CD4-positive, alpha-beta T cell (primary cell): ENCODE data around the gene KLHL2. TPM values are rescaled to one million over a fixed set of nuclear protein-coding genes. Genes with fewer than 3 reads are reported as not detected.

Experiments used
- ATAC-seq: fragments of 200-7000 bp; cut with Tn5 transposase; one replicate; pipeline ENCODE4 v1.10.0; 2022; ENCODE audit warnings: mild to moderate bottlenecking; ENCODE audit not compliant: poor library complexity
- CTCF ChIA-PET: fragments of 350-600 bp; sonication (Branson Sonifier 250); formaldehyde crosslinking; loops from one replicate; lab custom pipeline; 2021; ENCODE audit warnings: antibody characterized with exemption, inconsistent platforms; lab: Charles Lee
- POLR2A ChIA-PET: fragments of 350-600 bp; sonication (Branson Sonifier 250); formaldehyde crosslinking; loops from one replicate; lab custom pipeline; 2021; ENCODE audit warnings: antibody characterized with exemption, inconsistent platforms; lab: Charles Lee
- DNase-seq, 14 experiments: peaks; one replicate each; pipeline ENCODE4 v3.0.0-alpha.2; 2013 to 2020; ENCODE audit warnings: mixed read lengths in 2 of 14
- H3K27ac ChIP-seq, 2 donors: one replicate each; pipeline versions ENCODE4 v1.5.1 to v1.7.0; 2013; ENCODE audit warnings: low read length in 2 of 2, low read depth in 1 of 2, mild to moderate bottlenecking in 1 of 2
- H3K27me3 ChIP-seq, 2 experiments: 1 replicate in 1 of 2; 2 replicates in 1 of 2; pipeline versions ENCODE4 v1.6.1 to v1.7.0; 2013; ENCODE audit warnings: low read length in 2 of 2, control low read depth in 1 of 2, mild to moderate bottlenecking in 1 of 2, moderate library complexity in 1 of 2; ENCODE audit not compliant: insufficient read depth in 2 of 2, control insufficient read depth in 1 of 2
- H3K36me3 ChIP-seq: one replicate; pipeline ENCODE4 v1.6.1; 2013; ENCODE audit warnings: low read length, control low read depth; ENCODE audit not compliant: insufficient read depth
- H3K4me1 ChIP-seq: one replicate; pipeline ENCODE4 v1.6.1; 2013; ENCODE audit warnings: low read length, control low read depth; ENCODE audit not compliant: insufficient read depth
- H3K4me3 ChIP-seq: one replicate; pipeline ENCODE4 v1.5.1; 2013; ENCODE audit warnings: mild to moderate bottlenecking, low read length, moderate library complexity
- H3K9me3 ChIP-seq, 2 experiments: 1 replicate in 1 of 2; 2 replicates in 1 of 2; pipeline versions ENCODE4 v1.6.1 to v1.7.0; 2013; ENCODE audit warnings: low read length in 2 of 2, mild to moderate bottlenecking in 2 of 2, control low read depth in 1 of 2, moderate library complexity in 1 of 2; ENCODE audit not compliant: control insufficient read depth in 1 of 2, insufficient read depth in 1 of 2
- H3K27ac Mint-ChIP-seq: one replicate; pipeline ENCODE4 v1.8.0; 2020; ENCODE audit warnings: mixed read lengths
- H3K27me3 Mint-ChIP-seq: one replicate; pipeline ENCODE4 v1.8.0; 2021; ENCODE audit warnings: mixed read lengths
- H3K36me3 Mint-ChIP-seq: one replicate; pipeline ENCODE4 v1.8.0; 2021; ENCODE audit warnings: low read depth, mixed read lengths
- H3K4me1 Mint-ChIP-seq: one replicate; pipeline ENCODE4 v1.8.0; 2021; ENCODE audit warnings: low read depth, mixed read lengths
- H3K4me3 Mint-ChIP-seq: one replicate; pipeline ENCODE4 v1.8.0; 2020; ENCODE audit warnings: mild to moderate bottlenecking, mixed read lengths
- H3K9me3 Mint-ChIP-seq: one replicate; pipeline ENCODE4 v1.8.0; 2020; ENCODE audit warnings: mixed read lengths
- intact Hi-C, 2 experiments: fragments of 100-400 bp; cut with DNase I in 1 of 2; cut with micrococcal nuclease in 1 of 2; formaldehyde crosslinking; loops; one replicate each; pipeline versions ENCODE4 v1.15.1 to v1.9.0; 2023 to 2025; cut with DNase I, micrococcal nuclease
- total RNA-seq, 174 experiments: library from RNA in 2 of 174; stranded (reverse) in 2 of 174; gene quantifications; one replicate each; pipeline ENCODE4 v1.2.3 and lab custom pipeline; 2021 to 2026
- TF ChIP-seq, protein P1 (sequence below): fragments of 200-600 bp; IDR thresholded peaks from one replicate; pipeline ENCODE4 v1.8.0; 2022; ENCODE audit warnings: antibody characterized with exemption, mild to moderate bottlenecking

The KLHL2 gene
- total RNA-seq, 2 experiments from 2014 or later = 19.9 to 20.0 TPM

- peaks cover 11% of the 10 kb centered on the region for H3K36me3 ChIP-seq
- no peak overlapping the region for H3K27ac ChIP-seq
- H3K27ac Mint-ChIP-seq = no peak overlapping the region
- no peaks in the 10 kb centered on the region for H3K27me3 Mint-ChIP-seq
- H3K27me3 ChIP-seq = no peaks in the 10 kb centered on the region
- DNase-seq (no peak), ATAC-seq (no peak)
- intact Hi-C loops = loop anchor here in 1 of 2 experiments (2.0 kb wide), 1 partner anchor 125 kb away; no protein-coding TSS in a partner anchor
- no peak overlapping the region for H3K4me3 Mint-ChIP-seq
- no peak overlapping the region for H3K4me3 ChIP-seq
- CTCF ChIA-PET = no interaction called here
- TF ChIP-seq, protein P1, sequence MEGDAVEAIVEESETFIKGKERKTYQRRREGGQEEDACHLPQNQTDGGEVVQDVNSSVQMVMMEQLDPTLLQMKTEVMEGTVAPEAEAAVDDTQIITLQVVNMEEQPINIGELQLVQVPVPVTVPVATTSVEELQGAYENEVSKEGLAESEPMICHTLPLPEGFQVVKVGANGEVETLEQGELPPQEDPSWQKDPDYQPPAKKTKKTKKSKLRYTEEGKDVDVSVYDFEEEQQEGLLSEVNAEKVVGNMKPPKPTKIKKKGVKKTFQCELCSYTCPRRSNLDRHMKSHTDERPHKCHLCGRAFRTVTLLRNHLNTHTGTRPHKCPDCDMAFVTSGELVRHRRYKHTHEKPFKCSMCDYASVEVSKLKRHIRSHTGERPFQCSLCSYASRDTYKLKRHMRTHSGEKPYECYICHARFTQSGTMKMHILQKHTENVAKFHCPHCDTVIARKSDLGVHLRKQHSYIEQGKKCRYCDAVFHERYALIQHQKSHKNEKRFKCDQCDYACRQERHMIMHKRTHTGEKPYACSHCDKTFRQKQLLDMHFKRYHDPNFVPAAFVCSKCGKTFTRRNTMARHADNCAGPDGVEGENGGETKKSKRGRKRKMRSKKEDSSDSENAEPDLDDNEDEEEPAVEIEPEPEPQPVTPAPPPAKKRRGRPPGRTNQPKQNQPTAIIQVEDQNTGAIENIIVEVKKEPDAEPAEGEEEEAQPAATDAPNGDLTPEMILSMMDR = no peak
- peaks cover 29% of the 10 kb centered on the region for H3K4me1 Mint-ChIP-seq
- H3K9me3 Mint-ChIP-seq = no peaks in the 10 kb centered on the region
- no peaks in the 10 kb centered on the region for H3K9me3 ChIP-seq
- peaks cover 35% of the 10 kb centered on the region for H3K36me3 Mint-ChIP-seq
- POLR2A ChIA-PET = interaction anchor here (0.7 kb wide), 1 partner anchor 36 kb away, joined by 3 read pairs; no protein-coding TSS in a partner anchor
- peaks cover 33% of the 10 kb centered on the region for H3K4me1 ChIP-seq
Measured at GRCh38 chr4:165330071-165330470, 122.7 kb downstream of the KLHL2 start.

GRCh38 chr4:165330666-165331065 lies 123.3 kb downstream of the KLHL2 start:
- TF ChIP-seq, protein P1 = no peak
- intact Hi-C loops = loop anchor here in 1 of 2 experiments (2.0 kb wide), 1 partner anchor 126 kb away; no protein-coding TSS in a partner anchor

GRCh38 chr4:165331359-165331758 lies 124.0 kb downstream of the KLHL2 start:
- Histone ChIP-seq H3K36me3 (peaks cover 17% of the 10 kb centered on the region), H3K9me3 (no peaks in the 10 kb centered on the region), H3K27ac (no peak overlapping the region), H3K4me1 (peaks cover 30% of the 10 kb centered on the region), H3K4me3 (no peak overlapping the region), H3K27me3 (no peaks in the 10 kb centered on the region)
- Mint-ChIP-seq H3K27ac (no peak overlapping the region), H3K36me3 (peaks cover 44% of the 10 kb centered on the region), H3K9me3 (no peaks in the 10 kb centered on the region), H3K4me1 (peaks cover 37% of the 10 kb centered on the region), H3K4me3 (no peak overlapping the region), H3K27me3 (no peaks in the 10 kb centered on the region)
- no peak for ATAC-seq
- CTCF ChIA-PET = no interaction called here
- intact Hi-C loops = loop anchor here in 1 of 2 experiments (2.0 kb wide), 1 partner anchor 127 kb away; no protein-coding TSS in a partner anchor
- POLR2A ChIA-PET = no interaction called here
- no peak for DNase-seq
- TF ChIP-seq, protein P1 = no peak

More at GRCh38 chr4:165330666-165331065, 123.3 kb downstream of the KLHL2 start:
- Mint-ChIP-seq H3K4me3 (no peak overlapping the region), H3K27ac (no peak overlapping the region), H3K4me1 (peaks cover 35% of the 10 kb centered on the region), H3K27me3 (no peaks in the 10 kb centered on the region), H3K36me3 (peaks cover 41% of the 10 kb centered on the region), H3K9me3 (no peaks in the 10 kb centered on the region)
- Histone ChIP-seq H3K4me1 (peaks cover 33% of the 10 kb centered on the region), H3K27ac (no peak overlapping the region), H3K27me3 (no peaks in the 10 kb centered on the region), H3K9me3 (no peaks in the 10 kb centered on the region), H3K36me3 (peaks cover 15% of the 10 kb centered on the region), H3K4me3 (no peak overlapping the region)
- ChIA-PET POLR2A (interaction anchor here (0.7 kb wide), 1 partner anchor 37 kb away, joined by 3 read pairs; no protein-coding TSS in a partner anchor), CTCF (no interaction called here)
- no peak for ATAC-seq
- no peak for DNase-seq
